ENCODE results near the gene SLX4IP. TPM values are rescaled to one million over a fixed set of nuclear protein-coding genes. Genes with fewer than 3 reads are reported as not detected.

Gene SLX4IP
- total RNA-seq, 4 donors from 2014 or later, result 1.3 to 3.0 (median 1.9) TPM

DNA sequence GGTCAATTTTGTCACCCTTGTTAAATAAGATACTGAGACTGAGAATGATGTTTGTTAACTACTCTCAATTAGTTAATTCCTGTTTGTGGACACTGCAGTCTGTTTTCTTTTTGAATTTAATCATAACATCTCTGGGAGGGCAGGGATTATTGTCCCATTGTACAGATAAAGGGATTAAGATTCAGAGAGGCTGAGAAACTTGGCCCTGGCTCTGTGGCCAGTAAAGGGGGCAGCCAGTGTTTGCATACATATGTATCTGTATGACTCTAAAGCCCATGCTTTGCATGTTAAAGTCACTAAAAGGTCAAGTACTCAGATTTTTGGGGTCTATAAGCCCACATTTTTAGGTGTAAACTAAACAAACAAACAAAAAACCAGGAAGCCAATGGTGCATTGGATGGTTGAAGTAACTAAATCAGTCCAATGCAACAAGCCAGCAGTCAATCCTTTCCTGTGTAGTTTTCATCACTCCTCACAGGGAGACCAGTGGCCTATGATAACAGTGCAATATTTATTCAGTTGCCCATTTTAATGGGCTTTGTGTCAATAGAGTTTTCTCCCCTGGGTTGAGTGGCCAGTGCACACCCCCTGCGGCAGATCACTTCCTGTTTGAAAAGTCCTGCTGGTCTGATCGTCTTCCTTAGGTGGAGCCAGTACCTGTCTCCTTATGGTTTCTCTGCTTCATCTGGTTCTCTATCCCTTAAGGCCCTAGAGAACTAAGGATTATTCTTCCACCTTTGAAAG is 106.7 kb downstream of the SLX4IP start:
- Histone ChIP-seq H3K4me1 (no peaks in the 10 kb centered on the region), H3K36me3 (no peaks in the 10 kb centered on the region), H3K27me3 (no peaks in the 10 kb centered on the region), H3K27ac (no peak overlapping the region), H3K4me3 (no peak overlapping the region), H3K9me3 (no peaks in the 10 kb centered on the region)
- no peak for ATAC-seq
- 65 to 94% methylated on average over 2 of the region's 2 CpGs for WGBS, 2 donors (ENCODE audit: low coverage in 1 of 2)
- TF ChIP-seq POLR2A (IDR thresholded peaks at IDR 0.05) (no peak), EP300 (IDR thresholded peaks at IDR 0.05) (no peak), POLR2AphosphoS5 (IDR thresholded peaks at IDR 0.05) (no peak)
- TF ChIP-seq, protein P1, sequence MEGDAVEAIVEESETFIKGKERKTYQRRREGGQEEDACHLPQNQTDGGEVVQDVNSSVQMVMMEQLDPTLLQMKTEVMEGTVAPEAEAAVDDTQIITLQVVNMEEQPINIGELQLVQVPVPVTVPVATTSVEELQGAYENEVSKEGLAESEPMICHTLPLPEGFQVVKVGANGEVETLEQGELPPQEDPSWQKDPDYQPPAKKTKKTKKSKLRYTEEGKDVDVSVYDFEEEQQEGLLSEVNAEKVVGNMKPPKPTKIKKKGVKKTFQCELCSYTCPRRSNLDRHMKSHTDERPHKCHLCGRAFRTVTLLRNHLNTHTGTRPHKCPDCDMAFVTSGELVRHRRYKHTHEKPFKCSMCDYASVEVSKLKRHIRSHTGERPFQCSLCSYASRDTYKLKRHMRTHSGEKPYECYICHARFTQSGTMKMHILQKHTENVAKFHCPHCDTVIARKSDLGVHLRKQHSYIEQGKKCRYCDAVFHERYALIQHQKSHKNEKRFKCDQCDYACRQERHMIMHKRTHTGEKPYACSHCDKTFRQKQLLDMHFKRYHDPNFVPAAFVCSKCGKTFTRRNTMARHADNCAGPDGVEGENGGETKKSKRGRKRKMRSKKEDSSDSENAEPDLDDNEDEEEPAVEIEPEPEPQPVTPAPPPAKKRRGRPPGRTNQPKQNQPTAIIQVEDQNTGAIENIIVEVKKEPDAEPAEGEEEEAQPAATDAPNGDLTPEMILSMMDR (IDR thresholded peaks at IDR 0.05), result no peak

DNA sequence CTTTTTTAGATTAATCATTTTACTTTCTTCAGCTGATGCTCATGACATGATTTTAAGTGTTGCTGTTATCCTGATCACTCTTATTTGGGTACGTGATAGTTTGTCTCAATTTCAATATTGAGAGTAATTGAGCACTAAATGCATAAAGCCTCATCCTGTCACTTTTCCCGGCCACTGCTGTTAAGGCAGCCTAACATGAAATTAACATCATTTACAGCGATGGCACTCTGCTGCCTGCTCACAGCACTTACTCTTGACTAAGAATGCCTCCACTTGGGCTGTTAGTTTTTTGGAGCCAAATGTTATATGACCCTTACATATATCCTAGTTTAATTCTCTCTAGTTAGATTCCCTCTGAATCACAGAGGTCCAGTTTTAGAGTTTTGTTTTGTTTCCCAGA is 107.3 kb downstream of the SLX4IP start:
- WGBS, 2 donors (ENCODE audit: low coverage in 1 of 2), result 85 to 98% methylated on average over 3 of the region's 3 CpGs
- Histone ChIP-seq H3K27ac (no peak overlapping the region), H3K4me3 (no peak overlapping the region), H3K36me3 (no peaks in the 10 kb centered on the region), H3K9me3 (no peaks in the 10 kb centered on the region), H3K27me3 (no peaks in the 10 kb centered on the region), H3K4me1 (no peaks in the 10 kb centered on the region)
- no peak for ATAC-seq
- TF ChIP-seq, protein P1 (IDR thresholded peaks at IDR 0.05), result no peak

DNA sequence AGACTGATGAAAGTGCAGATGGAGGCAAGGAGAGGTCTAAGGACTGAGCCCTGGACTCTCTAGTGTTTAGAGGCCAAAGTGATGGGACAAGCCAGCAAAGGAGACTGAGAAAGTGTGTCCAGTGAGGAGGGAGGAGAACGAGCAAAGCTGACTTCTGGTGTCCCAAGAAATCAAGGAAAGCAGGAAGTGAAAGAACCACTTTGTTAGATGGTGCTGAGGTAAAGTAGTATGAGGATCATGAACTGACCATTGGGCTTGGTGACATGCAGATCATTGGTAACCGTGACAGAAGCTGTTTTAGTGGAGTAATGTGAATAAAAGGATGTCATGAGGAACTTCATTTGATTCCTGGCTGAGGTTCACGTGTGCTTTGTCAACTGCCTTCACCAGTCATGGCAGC is 108.4 kb downstream of the SLX4IP start:
- Histone ChIP-seq H3K27ac (no peak overlapping the region), H3K27me3 (no peaks in the 10 kb centered on the region), H3K4me3 (no peak overlapping the region), H3K36me3 (no peaks in the 10 kb centered on the region), H3K4me1 (no peaks in the 10 kb centered on the region), H3K9me3 (no peaks in the 10 kb centered on the region)
- TF ChIP-seq POLR2AphosphoS5 (IDR thresholded peaks at IDR 0.05), result no peak
- no peak for ATAC-seq
- 91 to 100% methylated on average over 2 to 3 of the region's 3 CpGs for WGBS, 2 donors (ENCODE audit: low coverage in 1 of 2)

DNA sequence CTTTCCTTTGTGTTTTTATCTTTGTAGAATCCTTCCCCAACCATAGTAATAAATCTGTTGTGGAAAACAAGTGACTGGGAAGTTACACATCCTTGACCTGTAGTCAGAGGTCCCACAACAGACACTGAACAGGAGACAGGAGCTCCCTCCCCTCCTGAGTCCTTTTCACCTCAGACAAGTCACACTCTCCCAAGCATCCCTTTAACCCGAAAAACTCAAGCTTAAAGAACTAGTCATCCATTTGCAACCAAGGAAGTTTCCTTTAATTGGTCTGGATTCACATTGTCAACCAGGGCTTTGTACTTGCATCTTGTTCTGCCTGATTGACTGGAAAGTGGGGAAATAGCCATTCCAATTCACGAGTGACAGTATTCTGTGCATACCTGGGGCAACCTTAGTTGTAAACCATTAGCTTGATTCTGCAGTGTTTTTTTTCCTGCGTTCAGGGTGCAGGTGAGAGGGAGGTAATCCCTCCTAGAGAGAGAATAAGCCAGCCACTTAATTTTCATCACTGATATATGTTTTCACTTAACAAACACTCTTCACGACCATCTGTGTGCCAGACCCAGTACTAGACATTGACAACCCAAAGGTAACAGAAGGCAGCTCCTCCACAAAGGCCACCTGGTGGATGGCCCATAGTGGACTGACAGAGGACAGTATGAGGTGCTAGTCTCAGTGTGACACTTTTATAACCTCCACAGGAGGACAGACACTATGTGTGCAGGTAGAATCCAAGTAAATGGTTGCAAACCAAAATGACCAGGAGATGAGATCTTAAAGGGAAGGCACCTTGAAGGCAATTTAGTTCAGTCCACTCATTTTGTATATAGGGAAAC is 112.4 kb downstream of the SLX4IP start:
- Histone ChIP-seq H3K36me3 (no peaks in the 10 kb centered on the region), H3K4me3 (no peak overlapping the region), H3K27ac (no peak overlapping the region), H3K9me3 (no peaks in the 10 kb centered on the region), H3K4me1 (peaks cover 0 to 7% (median 5%) of the 10 kb centered on the region in 3 donors), H3K27me3 (no peaks in the 10 kb centered on the region)
- no peak for TF ChIP-seq POLR2AphosphoS5 (IDR thresholded peaks at IDR 0.05)
- no peak for TF ChIP-seq POLR2A (IDR thresholded peaks at IDR 0.05)
- no peak for ATAC-seq
- WGBS, 2 donors (ENCODE audit: low coverage in 1 of 2), result 87 to 91% methylated on average over 3 to 4 of the region's 4 CpGs

DNA sequence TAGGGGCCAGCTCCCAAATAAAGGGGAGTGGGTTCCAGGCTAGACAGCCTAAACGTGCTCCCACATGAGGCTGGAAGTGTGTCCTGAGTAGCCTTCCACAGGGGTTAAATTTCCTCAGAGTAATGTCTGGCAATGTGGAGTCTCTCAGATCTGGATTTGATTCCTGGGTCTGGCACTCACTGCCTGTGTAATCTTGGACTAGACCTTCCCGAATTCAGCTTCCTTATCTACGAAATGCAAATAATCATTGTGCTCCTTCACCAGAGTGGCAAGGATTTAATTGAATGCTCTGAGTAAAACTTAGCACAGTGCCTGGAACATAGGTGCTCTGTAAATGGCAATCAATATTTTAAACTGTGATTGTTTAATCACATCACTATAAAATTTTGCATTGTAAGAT is 114.4 kb downstream of the SLX4IP start:
- Histone ChIP-seq H3K4me3 (no peak overlapping the region), H3K4me1 (peaks cover 0 to 8% (median 5%) of the 10 kb centered on the region in 3 donors), H3K36me3 (no peaks in the 10 kb centered on the region), H3K27ac (no peak overlapping the region), H3K27me3 (no peaks in the 10 kb centered on the region), H3K9me3 (no peaks in the 10 kb centered on the region)
- TF ChIP-seq EP300 (IDR thresholded peaks at IDR 0.05) (no peak), POLR2A (IDR thresholded peaks at IDR 0.05) (no peak), POLR2AphosphoS5 (IDR thresholded peaks at IDR 0.05) (no peak)
- TF ChIP-seq, protein P1 (IDR thresholded peaks at IDR 0.05), result no peak
- ATAC-seq, result no peak
- 27 to 79% methylated on average over 3 of the region's 3 CpGs for WGBS, 2 donors (ENCODE audit: low coverage in 1 of 2)

All from gastroesophageal sphincter (tissue), 4 donors.